Tibial artery (tissue), 4 donors: ENCODE results near the gene SPHK1.

ENCODE experiments used
- DNase-seq, 2 donors: peaks; one replicate each; pipeline ENCODE4 v3.0.0-alpha.2; 2019
- H3K27ac ChIP-seq, 2 donors: fragments of 200-600 bp; sonication (generic) in 1 of 2; 1 replicate in 1 of 2; 2 replicates in 1 of 2; pipeline ENCODE4 v1.5.1; 2018 to 2019; ENCODE audit warnings: mild to moderate bottlenecking in 1 of 2
- H3K27me3 ChIP-seq, 2 donors: fragments of 200-600 bp; sonication (generic) in 1 of 2; one replicate each; pipeline versions ENCODE4 v1.5.1 to v1.6.0; 2016 to 2019
- H3K36me3 ChIP-seq, 3 donors: fragments of 200-600 bp; sonication (generic) in 2 of 3; one replicate each; pipeline ENCODE4 v1.5.1; 2016 to 2019; ENCODE audit warnings: mild to moderate bottlenecking in 2 of 3
- H3K4me1 ChIP-seq, 4 donors: fragments of 200-600 bp; sonication (generic) in 2 of 4; 1 replicate in 3 of 4; 2 replicates in 1 of 4; pipeline ENCODE4 v1.5.1; 2016 to 2019
- H3K4me3 ChIP-seq, 2 donors: fragments of 200-600 bp; sonication (generic) in 1 of 2; 1 replicate in 1 of 2; 2 replicates in 1 of 2; pipeline ENCODE4 v1.5.1; 2018 to 2019; ENCODE audit warnings: mild to moderate bottlenecking in 2 of 2
- H3K9me3 ChIP-seq, 3 donors: fragments of 200-600 bp; sonication (generic) in 1 of 3; one replicate each; pipeline ENCODE4 v1.5.1; 2016 to 2019
- intact Hi-C: fragments of 100-400 bp; cut with DNase I; formaldehyde crosslinking; loops from one replicate; pipeline ENCODE4 v1.15.0; 2023; ENCODE audit warnings: low total_unique reads
- TF ChIP-seq, protein P1 (sequence below), 2 experiments: fragments of 200-600 bp in 1 of 2; fragments of 450-650 bp in 1 of 2; IDR thresholded peaks; one replicate each; pipeline ENCODE4 v1.5.1; 2017 to 2019; ENCODE audit warnings: antibody characterized with exemption in 2 of 2, mild to moderate bottlenecking in 1 of 2, moderate library complexity in 1 of 2

SPHK1 gene

GRCh38 chr17:76431509-76431908 lies 47.1 kb downstream of the SPHK1 start:
- H3K27ac ChIP-seq: no peak overlapping the region
- no peak for DNase-seq
- H3K4me3 ChIP-seq: no peak overlapping the region
- intact Hi-C loops: no loop called here
- peaks cover 0 to 11% (median 4%) of the 10 kb centered on the region in 4 donors for H3K4me1 ChIP-seq
- H3K36me3 ChIP-seq: no peaks in the 10 kb centered on the region
- no peaks in the 10 kb centered on the region for H3K9me3 ChIP-seq
- TF ChIP-seq, protein P1, sequence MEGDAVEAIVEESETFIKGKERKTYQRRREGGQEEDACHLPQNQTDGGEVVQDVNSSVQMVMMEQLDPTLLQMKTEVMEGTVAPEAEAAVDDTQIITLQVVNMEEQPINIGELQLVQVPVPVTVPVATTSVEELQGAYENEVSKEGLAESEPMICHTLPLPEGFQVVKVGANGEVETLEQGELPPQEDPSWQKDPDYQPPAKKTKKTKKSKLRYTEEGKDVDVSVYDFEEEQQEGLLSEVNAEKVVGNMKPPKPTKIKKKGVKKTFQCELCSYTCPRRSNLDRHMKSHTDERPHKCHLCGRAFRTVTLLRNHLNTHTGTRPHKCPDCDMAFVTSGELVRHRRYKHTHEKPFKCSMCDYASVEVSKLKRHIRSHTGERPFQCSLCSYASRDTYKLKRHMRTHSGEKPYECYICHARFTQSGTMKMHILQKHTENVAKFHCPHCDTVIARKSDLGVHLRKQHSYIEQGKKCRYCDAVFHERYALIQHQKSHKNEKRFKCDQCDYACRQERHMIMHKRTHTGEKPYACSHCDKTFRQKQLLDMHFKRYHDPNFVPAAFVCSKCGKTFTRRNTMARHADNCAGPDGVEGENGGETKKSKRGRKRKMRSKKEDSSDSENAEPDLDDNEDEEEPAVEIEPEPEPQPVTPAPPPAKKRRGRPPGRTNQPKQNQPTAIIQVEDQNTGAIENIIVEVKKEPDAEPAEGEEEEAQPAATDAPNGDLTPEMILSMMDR (IDR thresholded peaks at IDR 0.05): no peak
- no peaks in the 10 kb centered on the region for H3K27me3 ChIP-seq

DNA sequence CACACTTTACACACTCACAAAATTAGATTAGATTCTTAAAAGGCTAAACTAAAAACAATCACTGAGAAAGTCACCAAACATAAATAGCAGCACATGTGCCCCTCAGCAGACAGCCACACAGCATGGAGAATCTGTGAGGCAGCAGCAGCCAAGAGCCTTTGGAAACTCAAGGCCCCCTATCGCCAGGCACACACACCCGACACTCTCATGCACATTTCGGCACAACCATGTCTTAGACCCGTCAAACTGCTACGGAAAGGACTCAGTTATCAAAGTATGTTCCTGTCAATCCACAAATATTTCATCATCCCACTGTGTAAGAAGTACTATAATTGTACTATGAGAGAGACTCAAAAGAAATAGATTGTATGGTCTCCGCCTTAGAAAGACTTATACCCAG lies 47.6 kb downstream of the SPHK1 start:
- Histone ChIP-seq H3K36me3 (no peaks in the 10 kb centered on the region), H3K4me3 (no peak overlapping the region), H3K27me3 (no peaks in the 10 kb centered on the region), H3K27ac (no peak overlapping the region), H3K9me3 (no peaks in the 10 kb centered on the region), H3K4me1 (peaks cover 0 to 11% (median 4%) of the 10 kb centered on the region in 4 donors)
- peak in 1 of 2 donors; percentile 3 for DNase-seq
- intact Hi-C loops: no loop called here
- TF ChIP-seq, protein P1 (IDR thresholded peaks at IDR 0.05): no peak

DNA sequence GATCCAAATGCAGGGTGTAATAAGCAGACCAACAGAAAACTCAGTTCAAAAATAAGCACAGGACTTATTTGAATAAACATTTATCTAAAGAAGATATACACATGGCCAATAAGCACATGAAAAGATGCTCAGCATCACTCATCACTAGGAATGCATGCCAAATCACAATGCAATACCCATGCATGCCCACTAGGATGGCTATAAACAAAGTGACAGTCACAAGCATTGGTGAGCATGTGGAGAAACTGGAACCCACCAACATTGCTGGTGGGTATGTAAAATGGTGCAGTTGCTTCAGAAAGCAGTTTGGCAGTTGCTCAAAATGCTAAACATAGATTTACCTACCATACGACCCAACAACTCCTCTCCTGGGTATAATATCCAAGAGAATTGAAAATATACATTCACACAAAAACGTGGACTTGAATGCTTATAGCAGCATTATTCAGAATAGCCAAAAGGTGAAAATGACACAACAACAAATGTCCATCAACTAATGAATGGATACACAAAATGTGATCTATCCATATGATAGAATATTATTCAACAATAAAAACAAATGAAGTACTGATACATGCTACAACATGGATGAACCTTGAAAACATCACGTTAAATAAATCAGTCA lies 48.4 kb downstream of the SPHK1 start:
- no peaks in the 10 kb centered on the region for H3K27me3 ChIP-seq
- peaks cover 0 to 5% (median 1%) of the 10 kb centered on the region in 4 donors for H3K4me1 ChIP-seq
- H3K36me3 ChIP-seq: no peaks in the 10 kb centered on the region
- intact Hi-C loops: no loop called here
- no peak overlapping the region for H3K27ac ChIP-seq
- no peak overlapping the region for H3K4me3 ChIP-seq
- TF ChIP-seq, protein P1 (IDR thresholded peaks at IDR 0.05): peak; percentile 5 to 8
- DNase-seq: no peak
- no peaks in the 10 kb centered on the region for H3K9me3 ChIP-seq

DNA sequence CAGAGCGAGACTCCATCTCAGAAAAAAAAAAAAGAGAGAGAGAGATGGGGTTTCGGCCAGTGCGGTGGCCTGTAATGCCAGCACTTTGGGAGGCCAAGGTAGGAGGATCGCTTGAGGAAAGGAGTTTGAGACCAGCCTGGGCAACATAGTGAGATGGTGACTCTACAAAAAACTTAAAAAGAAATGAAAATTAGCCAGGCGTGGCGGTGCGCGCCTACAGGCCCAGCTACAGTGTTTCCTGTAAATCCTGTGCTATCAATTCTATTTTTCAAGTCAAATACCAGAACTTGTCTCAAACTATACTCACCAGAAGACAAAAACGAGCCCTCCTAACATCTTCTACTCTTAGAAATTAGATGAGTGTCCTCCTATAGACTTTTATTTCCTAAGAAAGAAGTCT lies 49.3 kb downstream of the SPHK1 start:
- no peak overlapping the region for H3K4me3 ChIP-seq
- no peaks in the 10 kb centered on the region for H3K4me1 ChIP-seq
- TF ChIP-seq, protein P1 (IDR thresholded peaks at IDR 0.05): no peak
- no peak overlapping the region for H3K27ac ChIP-seq
- peak in 1 of 2 donors; percentile 16 for DNase-seq
- H3K27me3 ChIP-seq: no peaks in the 10 kb centered on the region
- no peaks in the 10 kb centered on the region for H3K36me3 ChIP-seq
- intact Hi-C loops: no loop called here
- H3K9me3 ChIP-seq: no peaks in the 10 kb centered on the region

DNA sequence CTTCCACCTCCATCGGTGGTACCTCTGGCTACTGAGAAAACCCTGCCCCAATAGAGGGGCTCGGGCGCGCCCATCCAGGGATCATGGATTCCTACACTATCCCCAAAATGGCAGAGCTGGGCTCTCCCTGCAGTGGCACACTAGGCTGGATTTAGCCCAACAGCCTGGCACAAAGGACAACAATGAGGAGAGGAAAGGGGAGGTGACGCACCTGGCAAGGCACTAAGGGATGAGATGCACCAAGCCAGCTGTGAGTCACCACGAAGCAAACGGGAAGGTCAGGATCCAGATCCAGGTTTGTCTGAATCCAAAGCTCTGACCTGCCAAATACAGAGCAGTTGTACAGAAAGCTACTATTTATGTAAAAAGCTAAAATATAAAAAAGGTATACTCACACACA lies 50.5 kb downstream of the SPHK1 start:
- TF ChIP-seq, protein P1 (IDR thresholded peaks at IDR 0.05): no peak
- H3K4me1 ChIP-seq: no peaks in the 10 kb centered on the region
- no peak overlapping the region for H3K4me3 ChIP-seq
- peak in 1 of 2 donors; percentile 43 for DNase-seq
- H3K27me3 ChIP-seq: no peaks in the 10 kb centered on the region
- no peak overlapping the region for H3K27ac ChIP-seq
- H3K36me3 ChIP-seq: no peaks in the 10 kb centered on the region
- H3K9me3 ChIP-seq: no peaks in the 10 kb centered on the region
- intact Hi-C loops: no loop called here

DNA sequence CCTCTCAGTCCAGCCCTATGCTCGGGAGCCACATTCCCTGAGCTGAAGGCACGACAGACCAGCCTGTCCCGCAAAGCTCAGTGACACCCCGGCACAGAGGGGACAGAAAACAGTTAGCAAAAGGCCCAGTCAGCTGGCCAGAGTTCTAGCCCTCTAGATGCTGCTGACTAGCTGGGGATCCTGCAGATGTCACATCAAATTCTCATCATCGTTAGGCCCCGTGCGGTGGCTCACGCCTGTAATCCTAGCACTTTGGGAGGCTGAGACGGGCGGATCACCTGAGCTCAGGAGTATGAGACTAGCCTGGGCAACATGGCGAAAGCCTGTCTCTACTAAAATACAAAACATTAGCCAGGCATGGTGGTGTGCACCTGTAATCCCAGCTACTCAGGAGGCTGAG lies 51.3 kb downstream of the SPHK1 start:
- Histone ChIP-seq H3K9me3 (no peaks in the 10 kb centered on the region), H3K27ac (no peak overlapping the region), H3K4me3 (no peak overlapping the region), H3K36me3 (no peaks in the 10 kb centered on the region), H3K4me1 (no peaks in the 10 kb centered on the region), H3K27me3 (no peaks in the 10 kb centered on the region)
- DNase-seq: peak in 1 of 2 donors; percentile 31
- TF ChIP-seq, protein P1 (IDR thresholded peaks at IDR 0.05): no peak
- intact Hi-C loops: no loop called here
